ENCODE data around the gene PRR18.

DNA sequence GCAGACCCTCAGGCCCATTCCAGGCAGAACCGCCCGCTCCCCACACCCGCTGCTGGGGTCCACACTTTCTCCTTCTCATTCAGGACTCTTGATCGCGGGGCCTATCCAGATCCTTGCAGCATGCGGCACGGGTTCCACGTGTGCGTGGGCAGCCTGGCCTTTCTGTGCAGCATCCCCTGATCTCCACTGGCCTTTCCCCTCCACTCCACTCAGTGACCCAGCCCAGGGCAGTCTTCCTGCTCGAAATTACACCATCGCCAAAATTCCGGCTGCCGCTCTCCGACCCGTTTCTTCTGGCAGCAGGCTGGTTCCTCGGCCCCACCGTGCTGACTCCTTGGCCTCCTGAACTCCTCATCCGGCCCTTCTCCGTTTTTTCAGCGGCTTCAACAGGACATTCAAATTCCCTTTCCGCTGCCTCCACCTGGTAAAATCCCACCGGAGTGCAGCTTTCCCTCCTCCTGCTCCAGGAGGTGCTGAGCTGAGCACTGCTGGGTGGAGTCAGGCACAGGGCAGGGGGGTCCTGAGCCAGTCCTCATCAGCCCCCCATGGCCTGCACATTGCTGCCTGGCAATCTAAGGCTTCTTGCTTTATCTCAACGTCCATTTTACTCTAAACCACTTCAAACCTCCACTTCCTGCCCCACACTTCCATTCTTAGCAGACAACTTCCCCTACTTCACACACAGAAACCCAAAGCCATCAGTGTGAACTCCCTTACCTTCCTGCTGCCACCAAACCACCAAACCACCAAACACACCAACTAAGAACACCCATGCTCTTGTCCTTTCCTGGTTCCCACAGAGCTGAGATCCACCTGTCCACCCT, 25.2 kb upstream of the PRR18 start:
- no peak for TF ChIP-seq CTCF (conservative IDR thresholded peaks at IDR 0.05 in 1 of 2, IDR thresholded peaks at IDR 0.05 in 1 of 2; ENCODE audit: extremely low read depth in 1 of 2, insufficient read depth in 1 of 2, low read depth in 1 of 2, low read length in 2 of 2)
- TF ChIP-seq EZH2 (IDR thresholded peaks at IDR 0.05; ENCODE audit: borderline replicate concordance, low read length), result no peak
